Upper lobe of left lung (tissue), 4 donors: ENCODE results near the gene SGSM1.

ENCODE experiments used
- EP300 ChIP-seq, 4 donors: sonication (generic); formaldehyde crosslinking; IDR thresholded peaks; one replicate each; pipeline ENCODE4 v1.5.1; 2017; ENCODE audit warnings: antibody characterized with exemption in 4 of 4, control low read depth in 2 of 4
- POLR2A ChIP-seq, 4 donors: fragments of 450-650 bp; IDR thresholded peaks; one replicate each; pipeline ENCODE4 v1.5.1; 2016 to 2017; ENCODE audit warnings: antibody characterized with exemption in 4 of 4, mild to moderate bottlenecking in 2 of 4
- POLR2AphosphoS5 ChIP-seq, 2 donors: sonication (generic); formaldehyde crosslinking; IDR thresholded peaks; one replicate each; pipeline ENCODE4 v1.5.1; 2017; ENCODE audit warnings: antibody characterized with exemption in 2 of 2
- TF ChIP-seq, protein P1 (sequence below), 6 experiments: fragments of 450-650 bp in 4 of 6; fragments of 200-600 bp in 2 of 6; sonication (generic) in 2 of 6; IDR thresholded peaks; one replicate each; pipeline ENCODE4 v1.5.1; 2016 to 2019; ENCODE audit warnings: antibody characterized with exemption in 6 of 6

DNA sequence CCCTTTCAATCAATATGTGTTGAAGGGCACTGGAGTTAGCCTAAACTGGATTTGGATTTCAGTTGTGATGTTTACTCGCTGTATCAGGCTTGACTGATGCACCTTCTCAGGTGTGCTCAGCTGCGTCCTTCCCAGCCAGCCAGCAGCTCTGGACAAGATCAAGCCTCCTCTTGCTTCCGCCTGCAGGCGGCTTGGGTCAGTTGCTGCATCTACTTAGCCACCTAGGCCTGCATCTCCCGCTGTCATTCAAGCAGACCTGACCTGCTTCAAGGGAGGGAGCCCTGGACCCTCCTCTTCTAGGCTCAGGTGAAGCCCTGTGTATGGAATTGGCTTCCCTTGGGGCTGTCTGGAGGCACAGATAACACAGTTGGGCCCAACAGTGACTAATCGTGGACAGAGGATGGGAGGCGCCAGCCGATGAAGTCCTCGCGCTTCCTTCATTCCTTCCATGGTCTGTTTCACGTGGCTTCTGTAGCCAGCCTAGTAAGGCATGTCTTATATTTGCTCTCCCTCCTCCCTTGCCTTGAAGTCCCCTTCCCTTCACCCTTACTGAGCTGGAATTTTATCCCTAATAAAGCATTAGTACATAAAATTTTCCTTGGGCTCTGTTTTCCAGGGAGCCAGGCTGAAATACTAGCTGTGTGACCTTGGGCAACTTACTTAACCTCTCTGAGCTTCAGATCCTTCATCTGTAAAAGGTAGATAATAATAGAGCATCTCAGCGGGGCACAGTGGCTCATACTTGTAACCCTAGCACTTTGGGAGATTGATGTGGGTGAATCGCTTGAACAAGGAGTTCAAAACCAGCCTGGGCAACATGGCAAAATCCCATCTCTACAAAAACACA is 142.6 kb downstream of the SGSM1 start:
- TF ChIP-seq, protein P1, sequence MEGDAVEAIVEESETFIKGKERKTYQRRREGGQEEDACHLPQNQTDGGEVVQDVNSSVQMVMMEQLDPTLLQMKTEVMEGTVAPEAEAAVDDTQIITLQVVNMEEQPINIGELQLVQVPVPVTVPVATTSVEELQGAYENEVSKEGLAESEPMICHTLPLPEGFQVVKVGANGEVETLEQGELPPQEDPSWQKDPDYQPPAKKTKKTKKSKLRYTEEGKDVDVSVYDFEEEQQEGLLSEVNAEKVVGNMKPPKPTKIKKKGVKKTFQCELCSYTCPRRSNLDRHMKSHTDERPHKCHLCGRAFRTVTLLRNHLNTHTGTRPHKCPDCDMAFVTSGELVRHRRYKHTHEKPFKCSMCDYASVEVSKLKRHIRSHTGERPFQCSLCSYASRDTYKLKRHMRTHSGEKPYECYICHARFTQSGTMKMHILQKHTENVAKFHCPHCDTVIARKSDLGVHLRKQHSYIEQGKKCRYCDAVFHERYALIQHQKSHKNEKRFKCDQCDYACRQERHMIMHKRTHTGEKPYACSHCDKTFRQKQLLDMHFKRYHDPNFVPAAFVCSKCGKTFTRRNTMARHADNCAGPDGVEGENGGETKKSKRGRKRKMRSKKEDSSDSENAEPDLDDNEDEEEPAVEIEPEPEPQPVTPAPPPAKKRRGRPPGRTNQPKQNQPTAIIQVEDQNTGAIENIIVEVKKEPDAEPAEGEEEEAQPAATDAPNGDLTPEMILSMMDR (IDR thresholded peaks at IDR 0.05) = no peak
- TF ChIP-seq POLR2AphosphoS5 (IDR thresholded peaks at IDR 0.05) = no peak
- TF ChIP-seq EP300 (IDR thresholded peaks at IDR 0.05) = no peak
- TF ChIP-seq POLR2A (IDR thresholded peaks at IDR 0.05) = no peak
